Upper lobe of left lung (tissue), 6 donors: Measurements from ENCODE around the gene BTRC. TPM values are rescaled to one million over a fixed set of nuclear protein-coding genes. Genes with fewer than 3 reads are reported as not detected.

Experiments
- ATAC-seq, 2 donors: fragments of 200-7000 bp; cut with Tn5 transposase; one replicate each; pipeline ENCODE4 v1.9.1; 2022; ENCODE audit warnings: mild to moderate bottlenecking in 2 of 2, moderate library complexity in 2 of 2; ENCODE audit not compliant: low FRiP score in 2 of 2
- DNase-seq, 2 donors: peaks; one replicate each; pipeline ENCODE4 v3.0.0-alpha.2; 2019 to 2020
- H3K27ac ChIP-seq, 4 donors: fragments of 200-600 bp; sonication (generic); one replicate each; pipeline ENCODE4 v1.5.1; 2016 to 2019
- H3K27me3 ChIP-seq, 4 donors: fragments of 200-600 bp; sonication (generic); one replicate each; pipeline ENCODE4 v1.5.1; 2017 to 2019
- H3K36me3 ChIP-seq, 4 donors: fragments of 200-600 bp; sonication (generic); one replicate each; pipeline ENCODE4 v1.5.1; 2016 to 2019
- H3K4me1 ChIP-seq, 4 donors: fragments of 200-600 bp; sonication (generic); one replicate each; pipeline ENCODE4 v1.5.1; 2018 to 2019
- H3K4me3 ChIP-seq, 4 donors: fragments of 200-600 bp; sonication (generic); one replicate each; pipeline ENCODE4 v1.5.1; 2017 to 2019; ENCODE audit warnings: mild to moderate bottlenecking in 2 of 4, moderate library complexity in 1 of 4
- H3K9me3 ChIP-seq, 4 donors: fragments of 200-600 bp; sonication (generic); one replicate each; pipeline ENCODE4 v1.5.1; 2018 to 2019
- CTCF ChIP-seq, 6 experiments: fragments of 450-650 bp in 4 of 6; fragments of 200-600 bp in 2 of 6; sonication (generic) in 2 of 6; IDR thresholded peaks; one replicate each; pipeline ENCODE4 v1.5.1; 2016 to 2019; ENCODE audit warnings: antibody characterized with exemption in 6 of 6
- EP300 ChIP-seq, 4 donors: sonication (generic); formaldehyde crosslinking; IDR thresholded peaks; one replicate each; pipeline ENCODE4 v1.5.1; 2017; ENCODE audit warnings: antibody characterized with exemption in 4 of 4, control low read depth in 2 of 4
- POLR2A ChIP-seq, 4 donors: fragments of 450-650 bp; IDR thresholded peaks; one replicate each; pipeline ENCODE4 v1.5.1; 2016 to 2017; ENCODE audit warnings: antibody characterized with exemption in 4 of 4, mild to moderate bottlenecking in 2 of 4
- POLR2AphosphoS5 ChIP-seq, 2 donors: sonication (generic); formaldehyde crosslinking; IDR thresholded peaks; one replicate each; pipeline ENCODE4 v1.5.1; 2017; ENCODE audit warnings: antibody characterized with exemption in 2 of 2
- WGBS, 2 donors: methylation state at CpG; one replicate each; pipeline ENCODE4 v1.1.5; 2017 to 2018; 5-methylcytosine and 5-hydroxymethylcytosine counted together
- total RNA-seq, 6 donors: library from RNA; depleted of rRNA in 4 of 6; stranded (reverse); fragments of >200 nt in 4 of 6; gene quantifications; one replicate each; pipeline versions ENCODE4 v1.1.0 to v1.2.1, GENCODE V29; 2016 to 2021
- donor health status: DM: no; HTN: no; CAD: no; lungs with moderate emphysema.
- donor health status: DM: no; HTN: yes; CAD: no; lungs with severe emphysema.

Gene BTRC
- total RNA-seq, 6 donors from 2014 or later, result 8.5 to 21.0 (median 11.6) TPM

DNA sequence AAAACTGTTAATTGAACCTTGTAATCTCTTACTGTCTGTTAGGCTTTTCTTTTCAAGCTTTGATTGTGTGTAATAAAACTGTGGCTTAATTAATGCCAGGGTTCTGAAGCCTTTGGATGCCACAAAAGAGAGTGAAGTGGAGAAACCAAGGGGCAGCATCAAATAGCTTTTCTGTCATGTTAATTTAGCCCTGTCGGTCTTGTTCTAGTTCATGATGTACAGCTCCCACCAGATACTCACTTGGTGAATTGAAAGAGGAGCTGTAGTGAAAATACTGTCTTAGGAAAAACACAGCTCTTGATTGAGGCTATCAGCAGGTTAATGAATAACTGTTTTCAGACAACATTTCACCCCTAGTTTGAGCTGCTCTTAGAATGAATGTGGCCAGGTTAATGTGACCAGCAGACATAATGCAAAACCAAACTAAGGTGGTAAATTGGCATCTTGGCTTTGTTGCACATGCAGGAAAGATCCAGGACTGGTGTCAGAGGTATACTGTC is 139.9 kb downstream of the BTRC start:
- no peak for TF ChIP-seq CTCF (IDR thresholded peaks at IDR 0.05)
- no peak for TF ChIP-seq POLR2A (IDR thresholded peaks at IDR 0.05)
- TF ChIP-seq POLR2AphosphoS5 (IDR thresholded peaks at IDR 0.05), result no peak
- no peak for TF ChIP-seq EP300 (IDR thresholded peaks at IDR 0.05)
- WGBS, 2 donors, result 79 to 94% methylated on average over 1 of the region's 1 CpG
- H3K9me3 ChIP-seq, result no peaks in the 10 kb centered on the region
- DNase-seq (no peak), ATAC-seq (no peak)
- no peaks in the 10 kb centered on the region for H3K27me3 ChIP-seq
- no peak overlapping the region for H3K4me3 ChIP-seq
- H3K4me1 ChIP-seq, result peaks cover 0 to 7% (median 3%) of the 10 kb centered on the region in 4 donors
- no peaks in the 10 kb centered on the region for H3K36me3 ChIP-seq
- no peak overlapping the region for H3K27ac ChIP-seq

DNA sequence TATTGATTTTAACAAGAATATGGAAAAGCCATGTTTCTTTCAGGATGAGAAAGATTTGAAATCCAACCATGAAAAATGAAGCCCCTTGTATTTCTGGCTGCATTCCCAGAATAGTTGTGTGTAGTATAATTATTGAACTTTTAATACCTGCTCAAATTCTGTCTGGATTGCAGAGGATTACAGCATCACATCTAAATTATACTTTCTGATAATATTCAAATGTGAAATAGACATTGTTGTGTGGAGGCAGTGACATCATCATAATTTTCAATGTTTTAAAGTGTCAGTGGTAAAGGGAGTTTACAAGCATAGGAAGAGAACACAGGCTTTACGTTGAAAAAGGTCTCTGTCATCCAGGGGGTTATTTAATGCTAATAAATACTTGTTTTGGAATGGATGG is 140.7 kb downstream of the BTRC start:
- 91 to 100% methylated on average over 1 of the region's 1 CpG for WGBS, 2 donors
- Histone ChIP-seq H3K9me3 (no peaks in the 10 kb centered on the region), H3K4me3 (no peak overlapping the region), H3K27me3 (no peaks in the 10 kb centered on the region), H3K27ac (no peak overlapping the region), H3K4me1 (peaks cover 0 to under 1% (median 0%) of the 10 kb centered on the region in 4 donors), H3K36me3 (no peaks in the 10 kb centered on the region)
- ATAC-seq (no peak), DNase-seq (no peak)
- TF ChIP-seq POLR2A (IDR thresholded peaks at IDR 0.05) (no peak), POLR2AphosphoS5 (IDR thresholded peaks at IDR 0.05) (no peak), CTCF (IDR thresholded peaks at IDR 0.05) (no peak)

- no peak overlapping the region for H3K27ac ChIP-seq
- H3K27me3 ChIP-seq, result no peaks in the 10 kb centered on the region
- no peaks in the 10 kb centered on the region for H3K36me3 ChIP-seq
- DNase-seq (no peak), ATAC-seq (no peak)
- H3K4me1 ChIP-seq, result no peaks in the 10 kb centered on the region
- TF ChIP-seq POLR2AphosphoS5 (IDR thresholded peaks at IDR 0.05) (no peak), EP300 (IDR thresholded peaks at IDR 0.05) (no peak), POLR2A (IDR thresholded peaks at IDR 0.05) (no peak), CTCF (IDR thresholded peaks at IDR 0.05) (no peak)
- WGBS, 2 donors, result 62 to 65% methylated on average over 4 of the region's 4 CpGs
- no peaks in the 10 kb centered on the region for H3K9me3 ChIP-seq
- no peak overlapping the region for H3K4me3 ChIP-seq
Observed at GRCh38 chr10:101495324-101495925, 141.5 kb downstream of the BTRC start.

- H3K4me1 ChIP-seq, result no peaks in the 10 kb centered on the region
- WGBS, 2 donors, result 71 to 87% methylated on average over 1 to 2 of the region's 2 CpGs
Observed at GRCh38 chr10:101504438-101504837, 150.5 kb downstream of the BTRC start.

More at GRCh38 chr10:101504438-101504837, 150.5 kb downstream of the BTRC start:
- H3K27ac ChIP-seq, result no peak overlapping the region
- H3K27me3 ChIP-seq, result no peaks in the 10 kb centered on the region
- no peak for DNase-seq
- H3K36me3 ChIP-seq, result no peaks in the 10 kb centered on the region
- TF ChIP-seq POLR2A (IDR thresholded peaks at IDR 0.05), result no peak
- TF ChIP-seq CTCF (IDR thresholded peaks at IDR 0.05), result no peak
- no peak for TF ChIP-seq EP300 (IDR thresholded peaks at IDR 0.05)
- no peak for TF ChIP-seq POLR2AphosphoS5 (IDR thresholded peaks at IDR 0.05)
- H3K4me3 ChIP-seq, result no peak overlapping the region
- H3K9me3 ChIP-seq, result no peaks in the 10 kb centered on the region
- ATAC-seq, result no peak
